Activated naive CD4-positive, alpha-beta T cell treated with anti-CD3 and anti-CD28 coated beads, Interleukin-2, amount 50 U/mL, for 72 hours (primary cell): Measurements from ENCODE around the gene PCP2. TPM values are rescaled to one million over a fixed set of nuclear protein-coding genes. Genes with fewer than 3 reads are reported as not detected.

ENCODE experiments used
- ATAC-seq, 2 donors: fragments of 150-1000 bp; cut with Tn5 transposase; 2 replicates each; pipeline ENCODE4 v1.10.0; 2021; ENCODE audit warnings: mild to moderate bottlenecking in 2 of 2, moderate library complexity in 2 of 2
- DNase-seq, 2 donors: peaks; one replicate each; pipeline ENCODE4 v3.0.0; 2021 to 2022; ENCODE audit warnings: low spot score in 2 of 2
- H3K27ac Mint-ChIP-seq, 2 donors: one replicate each; pipeline ENCODE4 v1.8.0; 2022; ENCODE audit warnings: mild to moderate bottlenecking in 2 of 2, mixed read lengths in 2 of 2
- H3K36me3 Mint-ChIP-seq, 2 donors: one replicate each; pipeline ENCODE4 v1.8.0; 2022; ENCODE audit warnings: mixed read lengths in 2 of 2
- H3K9me3 Mint-ChIP-seq, 2 donors: one replicate each; pipeline ENCODE4 v1.8.0; 2022; ENCODE audit warnings: mixed read lengths in 2 of 2
- total RNA-seq, 2 donors: library from RNA; stranded (reverse); gene quantifications; one replicate each; pipeline ENCODE4 v1.2.3, GENCODE V29; 2022

PCP2 gene
- total RNA-seq, 2 donors from 2014 or later = 1.8 to 4.2 TPM

GRCh38 chr19:7632340-7633203 lies 947 bp downstream of the PCP2 start:
- Mint-ChIP-seq H3K27ac (no peak overlapping the region), H3K36me3 (peaks cover 19 to 26% of the 10 kb centered on the region in 2 donors), H3K9me3 (no peaks in the 10 kb centered on the region)
- ATAC-seq = no peak
- no peak for DNase-seq

- ATAC-seq = no peak
- H3K27ac Mint-ChIP-seq = no peak overlapping the region
These were observed 1.9 kb downstream of the PCP2 start for GRCh38 chr19:7631577-7631976.

GRCh38 chr19:7629347-7630054 lies 4.0 kb downstream of the PCP2 start, which contains the start of the genes PET100 and XAB2:
Gene PET100, plus strand, starts transcription at chr19:7629793. Its CDS starts 41 bp downstream, at chr19:7629834.
Gene XAB2, minus strand, starts transcription at chr19:7629545. Its CDS starts 18 bp downstream, at chr19:7629527.
- ATAC-seq = peak; percentile 99 to 100
- Mint-ChIP-seq H3K36me3 (peaks cover 19 to 26% of the 10 kb centered on the region in 2 donors), H3K9me3 (no peaks in the 10 kb centered on the region)

More at GRCh38 chr19:7631577-7631976, 1.9 kb downstream of the PCP2 start:
- Mint-ChIP-seq H3K36me3 (peaks cover 19 to 26% of the 10 kb centered on the region in 2 donors), H3K9me3 (no peaks in the 10 kb centered on the region)
- no peak for DNase-seq

GRCh38 chr19:7628589-7629311 lies 4.8 kb downstream of the PCP2 start:
- peak overlapping the region; percentile 98 to 99 for H3K27ac Mint-ChIP-seq
- DNase-seq (no peak), ATAC-seq (no peak)
- H3K9me3 Mint-ChIP-seq = no peaks in the 10 kb centered on the region
- peaks cover 19 to 26% of the 10 kb centered on the region in 2 donors for H3K36me3 Mint-ChIP-seq

More at GRCh38 chr19:7629347-7630054, 4.0 kb downstream of the PCP2 start, which contains the start of the genes PET100 and XAB2:
- H3K27ac Mint-ChIP-seq = peak within 1 kb of the TSS; percentile 98 to 99
- DNase-seq = peak; percentile 92 to 98

GRCh38 chr19:7627166-7627565 lies 6.4 kb downstream of the PCP2 start:
- Mint-ChIP-seq H3K36me3 (peaks cover 19 to 26% of the 10 kb centered on the region in 2 donors), H3K9me3 (no peaks in the 10 kb centered on the region)
- no peak for DNase-seq

GRCh38 chr19:7625763-7626372 lies 7.7 kb downstream of the PCP2 start:
- H3K9me3 Mint-ChIP-seq = no peaks in the 10 kb centered on the region
- ATAC-seq (no peak), DNase-seq (no peak)
- H3K36me3 Mint-ChIP-seq = peaks cover 19 to 26% of the 10 kb centered on the region in 2 donors
- H3K27ac Mint-ChIP-seq = no peak overlapping the region

More at GRCh38 chr19:7627166-7627565, 6.4 kb downstream of the PCP2 start:
- no peak for ATAC-seq
- no peak overlapping the region for H3K27ac Mint-ChIP-seq

- ATAC-seq (no peak), DNase-seq (no peak)
- no peaks in the 10 kb centered on the region for H3K9me3 Mint-ChIP-seq
- peak overlapping the region in 1 of 2 donors; percentile 72 for H3K27ac Mint-ChIP-seq
- H3K36me3 Mint-ChIP-seq = peaks cover 14 to 16% of the 10 kb centered on the region in 2 donors
These were observed 8.7 kb downstream of the PCP2 start for GRCh38 chr19:7624810-7625209.

- H3K36me3 Mint-ChIP-seq = peaks cover 5 to 8% of the 10 kb centered on the region in 2 donors
- H3K27ac Mint-ChIP-seq = no peak overlapping the region
- no peak for ATAC-seq
- no peak for DNase-seq
- H3K9me3 Mint-ChIP-seq = no peaks in the 10 kb centered on the region
These were observed 9.6 kb downstream of the PCP2 start for GRCh38 chr19:7623725-7624603.

- no peaks in the 10 kb centered on the region for H3K9me3 Mint-ChIP-seq
- DNase-seq (no peak), ATAC-seq (no peak)
- peaks cover 0 to 9% of the 10 kb centered on the region in 2 donors for H3K36me3 Mint-ChIP-seq
- no peak overlapping the region for H3K27ac Mint-ChIP-seq
These were observed 10.4 kb downstream of the PCP2 start for GRCh38 chr19:7622933-7623685.

GRCh38 chr19:7620442-7621412 lies 12.8 kb downstream of the PCP2 start:
- DNase-seq (no peak), ATAC-seq (no peak)
- peaks cover 0 to 9% of the 10 kb centered on the region in 2 donors for H3K36me3 Mint-ChIP-seq
- H3K9me3 Mint-ChIP-seq = no peaks in the 10 kb centered on the region
- no peak overlapping the region for H3K27ac Mint-ChIP-seq

GRCh38 chr19:7619671-7620441 lies 13.7 kb downstream of the PCP2 start:
- DNase-seq = no peak
- H3K27ac Mint-ChIP-seq = no peak overlapping the region
- no peaks in the 10 kb centered on the region for H3K9me3 Mint-ChIP-seq
- no peak for ATAC-seq
- peaks cover 0 to 9% of the 10 kb centered on the region in 2 donors for H3K36me3 Mint-ChIP-seq

- Mint-ChIP-seq H3K9me3 (no peaks in the 10 kb centered on the region), H3K36me3 (peaks cover 0 to 9% of the 10 kb centered on the region in 2 donors), H3K27ac (peak overlapping the region; percentile 52 to 91)
- DNase-seq (no peak), ATAC-seq (no peak)
These were observed 14.6 kb downstream of the PCP2 start for GRCh38 chr19:7618771-7619510.
